ENCODE results near the gene TMEM139.
"Not testable (repeated sequence)": the region's sequence is repeated elsewhere in the genome, so short reads cannot be mapped to it uniquely, and the experiment has no call there.

Gene TMEM139

GRCh38 chr7:143261901-143262300 is 22.9 kb upstream of the TMEM139 start:
- DNase-seq, result no peak

DNA sequence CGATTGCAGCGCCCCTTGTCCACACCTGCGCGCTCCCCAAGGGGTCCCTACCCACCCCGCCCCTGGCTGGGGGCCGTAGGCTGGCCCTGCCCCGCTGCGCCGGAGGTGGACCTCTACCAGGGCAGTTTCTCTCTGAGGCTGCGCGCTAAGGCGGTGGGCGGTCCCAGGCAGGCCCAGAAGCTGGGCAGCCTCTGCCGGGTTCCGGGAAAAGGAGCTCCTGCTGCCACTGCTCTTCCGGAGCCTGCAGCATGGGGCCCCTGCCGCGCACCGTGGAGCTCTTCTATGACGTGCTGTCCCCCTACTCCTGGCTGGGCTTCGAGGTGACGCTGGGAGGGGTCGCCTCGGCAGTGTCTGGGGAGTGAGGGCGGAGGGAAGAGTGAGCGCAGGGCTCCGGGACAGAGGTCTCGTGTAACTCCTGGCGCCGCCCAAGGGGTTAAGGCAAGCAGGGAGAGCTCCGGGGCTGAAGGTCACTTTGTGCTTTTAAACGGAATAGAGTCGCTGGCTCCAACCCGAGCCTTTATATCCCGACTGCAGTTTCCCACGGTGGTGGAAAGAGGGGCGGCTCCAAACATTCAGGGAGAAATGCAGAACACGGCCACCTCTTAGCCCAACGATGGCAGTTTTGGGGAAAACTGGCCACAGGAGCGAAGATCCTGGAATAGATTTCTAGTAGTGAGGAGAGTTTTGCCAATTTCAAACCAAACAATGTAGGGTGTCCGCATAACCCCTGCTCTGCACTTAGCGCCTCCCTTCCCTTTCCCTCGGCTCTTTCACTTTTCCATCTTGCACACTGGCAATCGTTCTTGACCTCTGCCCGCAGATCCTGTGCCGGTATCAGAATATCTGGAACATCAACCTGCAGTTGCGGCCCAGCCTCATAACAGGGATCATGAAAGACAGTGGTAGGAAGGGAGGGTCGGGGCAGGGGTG is 21.2 kb upstream of the TMEM139 start, which contains the start of gene GSTK1:
GSTK1 (plus strand) TSS at position 176 of the 930 bp plus-strand sequence; CDS start at position 249, 73 bp downstream.
- DNase-seq, result peak; percentile 79

DNA sequence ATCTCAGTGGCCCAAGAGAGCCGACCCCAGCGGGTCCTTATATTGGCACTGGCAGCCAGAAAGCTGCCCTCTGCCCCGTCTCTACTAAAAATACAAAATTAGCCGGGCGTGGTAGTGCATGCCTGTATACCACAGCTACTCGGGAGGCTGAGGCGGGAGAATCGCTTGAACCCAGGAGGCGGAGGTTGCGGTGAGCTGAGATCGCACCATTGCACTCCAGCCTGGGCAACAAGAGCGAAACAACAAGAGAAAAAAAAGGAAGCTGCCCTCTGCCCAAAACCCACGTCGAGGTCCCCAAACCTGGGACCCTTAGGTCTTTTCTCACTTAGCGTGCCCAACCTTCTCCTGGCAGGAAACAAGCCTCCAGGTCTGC is 20.6 kb upstream of the TMEM139 start:
- not testable (repeated sequence) for DNase-seq

GRCh38 chr7:143265017-143265693 is 19.6 kb upstream of the TMEM139 start:
- DNase-seq, result no peak

DNA sequence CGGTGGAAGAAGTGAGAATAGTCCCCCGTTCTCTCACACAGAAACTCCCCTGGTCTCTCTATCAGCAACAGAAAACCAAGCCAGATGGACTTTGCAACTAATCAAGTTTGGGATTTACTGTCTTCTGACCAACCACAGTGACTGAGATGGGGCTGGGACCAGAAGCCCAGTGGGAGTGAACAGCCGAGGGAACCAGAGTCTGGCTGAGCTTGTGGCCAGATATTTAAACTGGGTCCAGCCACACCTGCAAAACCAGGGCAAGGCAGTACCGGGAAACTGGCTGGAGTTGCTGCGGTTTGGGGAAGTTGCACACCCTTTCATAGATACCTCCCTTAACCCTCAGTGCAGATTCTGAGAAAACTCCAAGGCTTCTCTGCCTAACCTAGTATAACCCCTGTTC is 15.5 kb upstream of the TMEM139 start:
- no peak for DNase-seq

- DNase-seq, result no peak
Observed at GRCh38 chr7:143271240-143271639, 13.5 kb upstream of the TMEM139 start.

DNA sequence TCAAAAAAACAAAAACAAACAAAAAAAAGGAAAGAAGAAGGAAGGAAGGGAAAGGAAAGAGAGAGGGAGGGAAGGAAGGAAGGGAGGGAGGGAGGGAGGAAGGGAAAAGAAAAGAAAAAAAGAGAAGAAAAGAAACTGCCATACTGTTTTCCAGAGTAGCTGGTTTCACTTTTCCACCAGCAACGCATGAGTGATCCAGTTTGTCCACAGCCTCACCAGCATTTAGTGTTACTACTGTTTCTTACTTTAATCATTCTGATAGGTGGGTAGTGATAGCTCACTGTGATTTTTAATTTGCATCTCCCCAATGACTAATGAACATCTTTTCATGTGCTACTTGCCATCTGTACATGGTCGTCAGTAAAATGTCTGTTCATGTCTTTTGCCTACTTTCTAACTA is 11.9 kb upstream of the TMEM139 start:
- DNase-seq, result no peak

DNA sequence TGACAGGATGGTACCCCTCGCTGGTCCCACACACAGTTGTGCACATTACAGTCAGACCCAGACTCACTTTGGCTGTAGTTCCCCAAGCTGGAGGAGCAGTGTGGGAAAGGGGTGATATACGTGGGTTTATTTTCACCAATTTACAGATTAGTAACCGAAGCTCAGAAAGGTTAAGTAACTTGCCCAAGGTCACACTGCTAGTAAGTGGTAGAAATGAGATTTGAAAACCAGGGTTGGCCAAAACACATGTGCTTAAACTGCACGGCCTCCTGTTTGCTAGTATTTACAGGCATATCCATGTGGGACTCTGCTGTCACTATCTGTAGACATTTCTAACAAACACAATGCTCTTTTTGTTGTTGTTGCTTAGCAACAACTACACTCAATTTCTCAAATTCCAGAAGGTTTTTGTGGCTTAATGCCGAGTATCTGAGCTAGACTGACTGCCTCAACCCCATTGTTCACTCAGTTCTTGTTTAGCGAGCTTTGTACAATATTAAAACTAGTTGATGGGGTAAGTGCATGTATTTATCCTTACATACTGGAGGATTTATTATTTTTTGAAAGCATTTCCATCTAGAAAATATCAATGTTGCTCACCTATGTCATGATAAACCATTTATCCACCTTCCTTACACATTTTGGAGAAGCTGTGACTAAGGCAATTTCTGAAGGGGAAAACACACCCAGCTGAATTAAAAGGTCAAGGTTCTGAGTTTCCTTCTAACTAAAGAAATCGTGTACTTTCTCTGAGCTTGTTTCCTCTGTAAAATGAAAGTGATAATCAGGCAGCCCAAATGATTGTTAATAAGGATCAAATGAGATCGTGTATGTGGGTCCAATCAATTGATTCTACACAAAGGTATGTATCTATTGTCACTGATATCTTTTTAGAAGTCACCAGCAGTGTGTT is 5.3 kb upstream of the TMEM139 start:
- DNase-seq, result no peak

DNA sequence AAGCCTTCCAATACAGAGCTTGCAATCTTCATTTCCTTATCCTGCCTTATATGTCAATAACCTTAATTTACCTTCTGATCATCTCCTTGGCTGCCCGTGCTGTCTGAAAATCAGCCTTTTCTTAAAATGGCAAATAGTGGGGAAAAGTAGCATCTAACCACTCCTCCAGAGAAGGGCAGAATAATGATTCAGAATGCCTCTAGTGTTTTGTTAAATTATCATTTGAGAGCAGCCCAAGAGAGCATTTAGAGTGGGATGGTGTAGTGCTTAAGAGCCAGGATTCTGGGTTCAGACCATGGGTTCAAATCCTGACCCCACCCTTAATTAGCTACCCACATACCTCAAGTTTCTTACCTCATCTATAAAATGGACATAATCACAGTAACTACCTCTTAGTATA is 4.6 kb upstream of the TMEM139 start:
- no peak for DNase-seq

- no peak for DNase-seq
Observed at GRCh38 chr7:143280566-143280965, 4.2 kb upstream of the TMEM139 start.

DNA sequence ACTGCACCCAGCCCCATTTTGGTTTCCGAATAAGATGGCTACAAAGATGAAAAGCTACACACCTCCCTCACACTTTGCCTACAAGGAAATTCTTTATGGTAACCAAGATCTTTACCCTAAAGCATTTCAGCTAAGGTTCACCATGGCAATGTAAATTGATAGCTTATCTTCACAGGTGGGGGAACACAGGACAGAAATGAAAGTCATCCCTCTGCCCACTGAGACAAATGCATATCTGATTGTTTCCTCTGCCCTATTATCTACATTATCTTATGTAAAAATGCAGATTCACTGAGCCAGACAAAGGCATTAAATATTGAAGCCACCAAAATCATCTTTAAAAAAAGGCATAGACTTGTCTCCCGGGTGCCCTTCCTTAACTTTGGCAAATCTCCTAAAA is 3.2 kb upstream of the TMEM139 start:
- no peak for DNase-seq

GRCh38 chr7:143282124-143282523 is 2.6 kb upstream of the TMEM139 start:
- DNase-seq, result no peak

GRCh38 chr7:143283381-143283780 is 1.4 kb upstream of the TMEM139 start:
- no peak for DNase-seq

GRCh38 chr7:143285470-143285778 is 666 bp downstream of the TMEM139 start:
- no peak for DNase-seq

DNA sequence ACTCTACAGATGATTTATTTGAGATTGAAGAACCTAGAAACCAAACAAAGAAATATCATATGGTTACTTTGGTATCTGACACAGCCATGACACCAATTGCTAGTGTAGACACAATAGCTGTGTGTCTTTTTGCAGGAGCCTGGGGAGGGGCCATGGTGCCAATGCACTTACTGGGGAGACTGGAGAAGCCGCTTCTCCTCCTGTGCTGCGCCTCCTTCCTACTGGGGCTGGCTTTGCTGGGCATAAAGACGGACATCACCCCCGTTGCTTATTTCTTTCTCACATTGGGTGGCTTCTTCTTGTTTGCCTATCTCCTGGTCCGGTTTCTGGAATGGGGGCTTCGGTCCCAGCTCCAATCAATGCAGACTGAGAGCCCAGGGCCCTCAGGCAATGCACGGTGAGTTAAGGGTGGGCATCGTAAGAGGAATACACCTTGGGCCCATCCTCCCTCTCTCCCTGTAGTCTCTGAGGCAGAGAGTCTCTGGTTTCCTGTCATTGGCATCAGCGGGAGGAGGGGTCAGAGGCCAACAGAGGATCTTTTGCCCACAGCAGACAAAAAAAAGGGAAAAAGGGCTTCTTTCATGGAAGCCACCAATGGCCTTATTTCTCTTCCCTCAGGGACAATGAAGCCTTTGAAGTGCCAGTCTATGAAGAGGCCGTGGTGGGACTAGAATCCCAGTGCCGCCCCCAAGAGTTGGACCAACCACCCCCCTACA is 1.2 kb downstream of the TMEM139 start:
- no peak for DNase-seq

DNA sequence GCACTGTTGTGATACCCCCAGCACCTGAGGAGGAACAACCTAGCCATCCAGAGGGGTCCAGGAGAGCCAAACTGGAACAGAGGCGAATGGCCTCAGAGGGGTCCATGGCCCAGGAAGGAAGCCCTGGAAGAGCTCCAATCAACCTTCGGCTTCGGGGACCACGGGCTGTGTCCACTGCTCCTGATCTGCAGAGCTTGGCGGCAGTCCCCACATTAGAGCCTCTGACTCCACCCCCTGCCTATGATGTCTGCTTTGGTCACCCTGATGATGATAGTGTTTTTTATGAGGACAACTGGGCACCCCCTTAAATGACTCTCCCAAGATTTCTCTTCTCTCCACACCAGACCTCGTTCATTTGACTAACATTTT is 1.7 kb downstream of the TMEM139 start:
- no peak for DNase-seq

GRCh38 chr7:143287339-143287934 is 2.7 kb downstream of the TMEM139 start:
- no peak for DNase-seq

DNA sequence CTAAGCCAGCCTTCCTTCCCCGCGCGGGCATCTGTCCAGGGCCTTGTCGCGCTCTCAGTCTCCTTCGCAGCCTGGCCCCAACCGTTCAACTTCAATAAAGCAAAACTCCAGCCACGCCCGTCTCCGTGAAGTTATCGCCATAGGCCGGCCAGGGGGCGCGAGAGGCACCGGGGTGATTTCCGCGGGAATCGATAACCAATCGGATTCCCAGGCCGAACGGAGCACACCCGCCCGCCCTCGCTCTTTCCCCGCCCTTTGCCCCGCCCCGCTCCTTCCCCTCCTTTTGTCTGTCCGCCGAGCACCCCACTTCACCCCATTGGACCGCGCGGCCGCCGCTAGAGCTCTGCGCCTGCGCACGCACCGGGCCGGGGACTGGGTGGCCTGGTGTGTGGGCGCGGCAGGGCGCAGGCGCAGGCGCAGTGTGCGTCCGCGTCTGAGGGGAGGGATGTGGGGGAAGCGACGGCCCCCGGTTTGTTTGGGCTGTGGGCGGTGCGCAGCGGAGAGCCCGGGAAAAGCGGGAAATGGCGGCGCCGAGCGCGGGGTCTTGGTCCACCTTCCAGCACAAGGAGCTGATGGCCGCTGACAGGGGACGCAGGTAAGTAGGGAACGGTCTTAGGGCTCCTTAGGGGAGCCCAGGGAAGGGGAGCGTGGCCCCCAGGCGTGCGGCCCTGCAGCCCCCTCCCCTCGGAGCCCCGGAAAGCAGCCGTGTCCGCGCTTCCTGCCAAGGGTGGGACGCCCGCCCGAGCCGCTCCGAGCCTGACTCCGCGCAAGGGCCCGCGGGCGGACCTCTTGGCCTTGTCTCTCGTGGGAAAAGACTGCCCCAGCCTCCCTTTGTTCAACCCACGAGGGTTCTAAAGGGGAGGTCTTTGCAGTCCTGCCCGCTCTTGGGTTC is 3.4 kb downstream of the TMEM139 start, which contains the start of gene CASP2:
CASP2 (plus strand) TSS at position 417 of the 892 bp plus-strand sequence; CDS start at position 522, 105 bp downstream.
- peak; percentile 98 for DNase-seq

DNA sequence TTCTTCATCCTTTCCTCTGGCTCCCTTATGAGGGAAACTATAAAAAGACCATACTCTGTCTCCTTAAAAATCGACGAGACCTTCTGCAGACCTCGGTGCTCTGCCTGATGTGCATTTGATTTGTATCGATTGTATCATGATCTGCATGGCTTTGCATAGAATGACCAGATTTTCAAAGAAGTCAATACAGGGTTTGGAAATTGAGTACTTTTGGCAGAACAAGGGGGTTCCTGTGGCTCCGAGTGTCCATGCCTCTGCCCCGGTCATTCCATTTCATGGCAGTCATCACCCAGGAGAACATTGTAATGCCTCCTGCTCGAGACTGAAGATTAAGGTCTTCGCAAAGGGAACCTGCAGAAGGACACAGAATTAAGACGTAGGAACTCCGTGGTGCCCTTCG is 4.1 kb downstream of the TMEM139 start:
- no peak for DNase-seq

DNA sequence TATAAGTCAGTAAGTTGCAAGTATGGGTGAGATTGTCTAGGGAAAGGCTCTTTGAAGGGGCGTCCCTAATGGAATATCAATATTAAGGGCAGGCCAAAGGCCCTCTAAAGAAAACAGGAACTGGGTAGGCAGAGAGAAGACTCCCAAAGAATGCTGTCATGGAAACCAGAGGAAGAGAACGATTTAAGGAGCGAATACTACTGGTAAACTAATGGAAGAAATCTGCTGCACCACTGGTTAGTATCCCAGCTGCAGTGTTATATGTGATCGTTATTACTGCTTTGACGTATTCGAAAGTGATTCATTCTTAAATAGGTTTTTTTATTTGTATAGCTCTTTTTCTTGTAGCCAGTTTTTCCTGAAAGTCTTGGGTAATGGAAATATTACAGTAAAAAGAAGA is 4.7 kb downstream of the TMEM139 start:
- no peak for DNase-seq

DNA sequence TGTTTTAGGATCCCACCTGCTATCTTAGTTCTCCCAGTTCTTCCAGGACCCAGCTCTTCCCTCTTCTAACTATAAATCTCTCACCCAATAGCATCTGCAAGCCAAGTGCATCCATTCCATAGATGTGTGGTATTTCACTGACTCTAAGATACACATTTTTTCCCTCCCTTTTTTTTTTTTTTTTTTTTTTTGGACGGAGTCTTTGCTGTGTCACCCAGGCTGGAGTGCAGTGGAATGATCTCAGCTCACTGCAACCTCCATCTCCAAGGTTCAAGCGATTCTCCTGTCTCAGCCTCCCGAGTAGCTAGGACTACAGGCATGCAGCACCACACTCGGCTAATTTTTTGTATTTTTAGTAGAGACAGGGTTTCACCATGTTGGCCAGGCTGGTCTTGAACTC is 5.1 kb downstream of the TMEM139 start:
- not testable (repeated sequence) for DNase-seq

All from activated effector memory CD4-positive, alpha-beta T cell treated with Interleukin-2 at 50 U/mL for 16 hours (primary cell).